ENCODE results near the gene UBA7.

- TF ChIP-seq TAF1 (IDR thresholded peaks at IDR 0.05; ENCODE audit: borderline replicate concordance, low read depth, low read length) (no peak), POLR2A (IDR thresholded peaks at IDR 0.05; ENCODE audit: low read depth, low read length) (no peak)
These were observed 31.9 kb upstream of the UBA7 start for GRCh38 chr3:49845694-49846093.

Measured in GM12892 (cell line).